ENCODE measurements around the gene SGCD. TPM values are rescaled to one million over a fixed set of nuclear protein-coding genes. Genes with fewer than 3 reads are reported as not detected.

The SGCD gene
- total RNA-seq, 4 donors from 2014 or later, result 16.7 to 38.6 (median 27.7) TPM

DNA sequence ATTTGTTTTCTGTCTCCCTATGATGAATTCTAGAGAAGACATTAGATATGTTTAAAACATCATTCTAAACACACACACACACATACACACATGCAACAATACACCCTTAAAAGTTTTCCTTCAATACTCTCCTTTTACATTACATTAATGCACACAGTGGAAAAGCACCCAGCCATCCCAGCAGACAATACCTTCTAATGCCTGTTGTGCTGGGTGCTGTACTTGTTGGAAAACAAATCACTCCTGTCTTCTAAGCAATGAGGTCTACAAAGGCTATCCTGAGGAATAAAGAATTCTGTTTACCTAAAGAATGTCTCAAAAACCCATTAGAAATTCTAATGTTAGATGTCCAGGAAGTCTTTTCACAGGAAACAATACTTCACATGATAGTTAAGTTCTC lies 264.0 kb downstream of the SGCD start:
- Histone ChIP-seq H3K27me3 (no peaks in the 10 kb centered on the region), H3K4me3 (no peak overlapping the region), H3K36me3 (no peaks in the 10 kb centered on the region), H3K27ac (replicated peaks in 1 of 4) (peak overlapping the region in 3 of 4 donors; percentile 27 to 50 (median 41)), H3K4me1 (peaks cover 18 to 73% (median 51%) of the 10 kb centered on the region in 4 donors), H3K9me3 (no peaks in the 10 kb centered on the region)
- DNase-seq (ENCODE audit: extremely low spot score), result no peak
- no peak for TF ChIP-seq POLR2A (IDR thresholded peaks at IDR 0.05; ENCODE audit: low read depth)
- no peak for TF ChIP-seq CTCF (IDR thresholded peaks at IDR 0.05)
- TF ChIP-seq POLR2AphosphoS5 (IDR thresholded peaks at IDR 0.05), result no peak
- TF ChIP-seq EP300 (IDR thresholded peaks at IDR 0.05), result no peak
- intact Hi-C loops (cut with DNase I), result no loop called here

DNA sequence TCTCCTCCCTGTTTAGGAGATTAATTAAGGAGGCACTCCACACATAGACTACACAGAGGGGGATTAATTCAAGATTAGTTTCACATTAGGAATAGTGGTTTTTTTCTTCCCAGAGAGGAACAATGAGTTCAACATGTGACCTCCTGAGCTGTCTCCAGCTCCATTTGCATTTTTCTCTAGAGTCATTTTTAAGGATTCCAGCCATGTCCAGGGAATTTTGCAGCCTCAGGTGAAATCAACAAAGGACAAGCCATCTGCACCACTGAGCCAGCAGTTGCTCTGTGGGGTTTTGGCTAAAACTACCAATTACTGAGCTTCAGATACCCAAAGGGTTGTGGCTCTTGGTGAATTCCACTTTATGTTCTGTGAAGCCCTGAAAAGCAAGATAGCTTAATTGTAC lies 264.7 kb downstream of the SGCD start:
- H3K9me3 ChIP-seq, result no peaks in the 10 kb centered on the region
- no peaks in the 10 kb centered on the region for H3K36me3 ChIP-seq
- H3K4me3 ChIP-seq, result no peak overlapping the region
- H3K4me1 ChIP-seq, result peaks cover 13 to 75% (median 52%) of the 10 kb centered on the region in 4 donors
- no peaks in the 10 kb centered on the region for H3K27me3 ChIP-seq
- DNase-seq (ENCODE audit: extremely low spot score), result no peak
- intact Hi-C loops (cut with DNase I), result no loop called here
- H3K27ac ChIP-seq (replicated peaks in 1 of 4), result peak overlapping the region in 2 of 4 donors; percentile 27 to 50
- no peak for TF ChIP-seq EP300 (IDR thresholded peaks at IDR 0.05)

- Histone ChIP-seq H3K9me3 (no peaks in the 10 kb centered on the region), H3K27me3 (no peaks in the 10 kb centered on the region), H3K4me1 (peaks cover 3 to 61% (median 41%) of the 10 kb centered on the region in 4 donors), H3K36me3 (no peaks in the 10 kb centered on the region), H3K27ac (replicated peaks in 1 of 4) (peak overlapping the region; percentile 31 to 89 (median 84)), H3K4me3 (no peak overlapping the region)
- TF ChIP-seq CTCF (IDR thresholded peaks at IDR 0.05) (no peak), POLR2AphosphoS5 (IDR thresholded peaks at IDR 0.05) (no peak), POLR2A (IDR thresholded peaks at IDR 0.05; ENCODE audit: low read depth) (no peak), EP300 (IDR thresholded peaks at IDR 0.05) (no peak)
- DNase-seq (ENCODE audit: extremely low spot score), result no peak
- intact Hi-C loops (cut with DNase I), result no loop called here
- WGBS, result 76% methylated on average over 1 of the region's 1 CpG
Observed at GRCh38 chr5:156593546-156593945, 266.6 kb downstream of the SGCD start.

DNA sequence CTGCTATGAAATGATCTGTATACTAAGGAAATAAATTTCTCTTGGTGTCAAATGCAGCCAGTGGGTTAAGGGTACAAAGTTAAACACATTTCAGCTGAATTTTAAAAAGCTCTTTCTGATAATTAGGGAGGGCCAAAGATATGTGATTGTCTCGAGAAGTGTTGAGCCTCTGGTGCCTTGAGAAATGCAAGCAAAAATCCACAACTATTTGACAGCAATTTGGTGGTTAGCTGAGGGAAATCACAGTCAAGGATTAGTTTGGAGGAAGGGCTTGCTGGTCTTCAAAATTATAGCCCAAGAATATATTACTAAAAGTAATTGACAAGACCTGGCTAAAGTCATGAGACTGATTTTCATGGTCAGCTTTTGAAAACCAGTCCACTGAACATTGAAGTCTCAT lies 267.4 kb downstream of the SGCD start:
- Histone ChIP-seq H3K9me3 (no peaks in the 10 kb centered on the region), H3K4me3 (no peak overlapping the region), H3K36me3 (no peaks in the 10 kb centered on the region), H3K27ac (replicated peaks in 1 of 4) (peak overlapping the region; percentile 75 to 89 (median 84)), H3K4me1 (peaks cover 3 to 58% (median 43%) of the 10 kb centered on the region in 4 donors), H3K27me3 (no peaks in the 10 kb centered on the region)
- WGBS, result 74% methylated on average over 1 of the region's 1 CpG
- DNase-seq (ENCODE audit: extremely low spot score), result peak; percentile 10
- TF ChIP-seq CTCF (IDR thresholded peaks at IDR 0.05) (no peak), POLR2AphosphoS5 (IDR thresholded peaks at IDR 0.05) (no peak), POLR2A (IDR thresholded peaks at IDR 0.05; ENCODE audit: low read depth) (no peak), EP300 (IDR thresholded peaks at IDR 0.05) (no peak)
- intact Hi-C loops (cut with DNase I), result no loop called here

DNA sequence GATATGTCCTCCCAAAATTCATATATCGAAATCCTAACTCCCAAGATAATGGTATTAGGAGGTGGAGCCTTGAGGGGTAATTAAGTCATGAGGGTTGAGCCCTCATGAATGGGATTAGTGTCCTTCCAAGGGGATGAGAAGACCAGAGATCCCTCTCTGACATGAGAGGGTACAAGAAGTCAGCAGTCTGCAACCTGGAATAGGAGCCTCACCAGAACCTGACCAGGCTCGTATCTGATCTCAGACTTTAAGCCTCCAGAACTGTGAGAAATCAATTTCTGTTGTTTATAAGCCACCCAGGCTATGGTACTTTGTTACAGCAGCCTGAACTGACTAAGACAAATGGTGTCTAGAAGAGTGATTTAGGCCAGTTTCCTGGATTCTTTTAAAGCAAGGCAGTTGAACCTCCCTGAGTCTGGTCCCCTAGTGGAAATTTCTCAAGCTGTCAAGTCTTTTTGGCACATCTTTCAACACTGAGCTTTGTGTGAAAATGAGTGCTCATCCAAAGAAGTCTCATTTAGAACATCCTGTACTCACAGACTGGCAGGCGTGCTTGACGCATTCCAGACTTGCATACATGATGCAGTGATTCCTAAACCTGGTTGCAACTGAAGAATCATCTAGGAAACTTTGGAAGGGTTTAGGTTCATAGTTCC lies 268.3 kb downstream of the SGCD start:
- WGBS, result 52% methylated on average over 4 of the region's 4 CpGs
- Histone ChIP-seq H3K4me3 (no peak overlapping the region), H3K36me3 (no peaks in the 10 kb centered on the region), H3K27ac (replicated peaks in 1 of 4) (peak overlapping the region; percentile 75 to 89 (median 84)), H3K4me1 (peaks cover 3 to 52% (median 35%) of the 10 kb centered on the region in 4 donors), H3K27me3 (no peaks in the 10 kb centered on the region), H3K9me3 (no peaks in the 10 kb centered on the region)
- DNase-seq (ENCODE audit: extremely low spot score), result peak; percentile 93
- intact Hi-C loops (cut with DNase I), result loop anchor here (5.0 kb wide), 1 partner anchor 47 kb away; no protein-coding TSS in a partner anchor
- TF ChIP-seq EP300 (IDR thresholded peaks at IDR 0.05) (peak; percentile 97), CTCF (IDR thresholded peaks at IDR 0.05) (peak; percentile 16 to 42 (median 18)), POLR2A (IDR thresholded peaks at IDR 0.05; ENCODE audit: low read depth) (no peak), POLR2AphosphoS5 (IDR thresholded peaks at IDR 0.05) (peak; percentile 96 to 98)
